Muscle layer of duodenum (tissue), 2 donors: ENCODE data around the gene INPP5D.
"Not testable (repeated sequence)": the region's sequence is repeated elsewhere in the genome, so short reads cannot be mapped to it uniquely, and the experiment has no call there.

ENCODE experiments used
- H3K27ac ChIP-seq: one replicate; pipeline ENCODE4 v1.7.0; 2013; ENCODE audit warnings: mild to moderate bottlenecking, low read length
- H3K27me3 ChIP-seq: one replicate; pipeline ENCODE4 v1.7.0; 2013; ENCODE audit warnings: low read depth, mild to moderate bottlenecking, control low read depth, low read length
- H3K36me3 ChIP-seq, 2 donors: one replicate each; pipeline ENCODE4 v1.7.0; 2013; ENCODE audit warnings: low read length in 2 of 2, control low read depth in 1 of 2, mild to moderate bottlenecking in 1 of 2; ENCODE audit not compliant: insufficient read depth in 2 of 2, control insufficient read depth in 1 of 2
- H3K4me1 ChIP-seq, 2 donors: one replicate each; pipeline ENCODE4 v1.7.0; 2013; ENCODE audit warnings: low read length in 2 of 2, mild to moderate bottlenecking in 2 of 2, control low read depth in 1 of 2, moderate library complexity in 1 of 2; ENCODE audit not compliant: insufficient read depth in 2 of 2, control insufficient read depth in 1 of 2
- H3K4me3 ChIP-seq, 2 donors: one replicate each; pipeline ENCODE4 v1.7.0; 2013; ENCODE audit warnings: low read length in 2 of 2, low read depth in 1 of 2, mild to moderate bottlenecking in 1 of 2
- H3K9me3 ChIP-seq, 2 donors: one replicate each; pipeline ENCODE4 v1.7.0; 2013; ENCODE audit warnings: low read length in 2 of 2, control low read depth in 1 of 2, mild to moderate bottlenecking in 1 of 2; ENCODE audit not compliant: control insufficient read depth in 1 of 2
- donor health status: healthy.

INPP5D gene

GRCh38 chr2:233047206-233047605, 12.9 kb upstream of the INPP5D start:
- no peaks in the 10 kb centered on the region for H3K36me3 ChIP-seq
- no peaks in the 10 kb centered on the region for H3K4me1 ChIP-seq
- H3K27me3 ChIP-seq = no peaks in the 10 kb centered on the region
- H3K27ac ChIP-seq = no peak overlapping the region
- H3K9me3 ChIP-seq = no peaks in the 10 kb centered on the region
- H3K4me3 ChIP-seq = no peak overlapping the region

- Histone ChIP-seq H3K27me3 (no peaks in the 10 kb centered on the region), H3K4me1 (no peaks in the 10 kb centered on the region), H3K9me3 (no peaks in the 10 kb centered on the region), H3K36me3 (no peaks in the 10 kb centered on the region), H3K27ac (no peak overlapping the region), H3K4me3 (no peak overlapping the region)
Measured at GRCh38 chr2:233047667-233048066, 12.5 kb upstream of the INPP5D start.

GRCh38 chr2:233048569-233049193, 11.5 kb upstream of the INPP5D start:
- no peaks in the 10 kb centered on the region for H3K36me3 ChIP-seq
- no peak overlapping the region for H3K4me3 ChIP-seq
- no peaks in the 10 kb centered on the region for H3K9me3 ChIP-seq
- no peak overlapping the region for H3K27ac ChIP-seq
- H3K4me1 ChIP-seq = no peaks in the 10 kb centered on the region
- H3K27me3 ChIP-seq = no peaks in the 10 kb centered on the region

GRCh38 chr2:233049194-233049761, 10.9 kb upstream of the INPP5D start:
- no peak overlapping the region for H3K27ac ChIP-seq
- H3K9me3 ChIP-seq = no peaks in the 10 kb centered on the region
- no peaks in the 10 kb centered on the region for H3K36me3 ChIP-seq
- no peak overlapping the region for H3K4me3 ChIP-seq
- no peaks in the 10 kb centered on the region for H3K27me3 ChIP-seq
- H3K4me1 ChIP-seq = peaks cover 0 to 6% of the 10 kb centered on the region in 2 donors

GRCh38 chr2:233051241-233052149, 8.6 kb upstream of the INPP5D start:
- Histone ChIP-seq H3K27me3 (no peaks in the 10 kb centered on the region), H3K4me1 (peaks cover 0 to 6% of the 10 kb centered on the region in 2 donors), H3K9me3 (no peaks in the 10 kb centered on the region), H3K27ac (no peak overlapping the region), H3K36me3 (no peaks in the 10 kb centered on the region), H3K4me3 (no peak overlapping the region)

GRCh38 chr2:233052517-233052916, 7.6 kb upstream of the INPP5D start:
- not testable (repeated sequence) for H3K4me3 ChIP-seq, H3K36me3 ChIP-seq, H3K27ac ChIP-seq, H3K27me3 ChIP-seq, H3K9me3 ChIP-seq, H3K4me1 ChIP-seq

GRCh38 chr2:233053928-233054784, 6.0 kb upstream of the INPP5D start:
- Histone ChIP-seq H3K27me3 (no peaks in the 10 kb centered on the region), H3K27ac (no peak overlapping the region)

GRCh38 chr2:233055362-233055761, 4.8 kb upstream of the INPP5D start:
- Histone ChIP-seq H3K36me3 (no peaks in the 10 kb centered on the region), H3K27ac (no peak overlapping the region), H3K4me1 (peaks cover 0 to 6% of the 10 kb centered on the region in 2 donors), H3K9me3 (no peaks in the 10 kb centered on the region), H3K27me3 (no peaks in the 10 kb centered on the region), H3K4me3 (no peak overlapping the region)

More at GRCh38 chr2:233053928-233054784, 6.0 kb upstream of the INPP5D start:
- H3K4me3 ChIP-seq = no peak overlapping the region
- H3K4me1 ChIP-seq = peaks cover 0 to 6% of the 10 kb centered on the region in 2 donors
- H3K9me3 ChIP-seq = no peaks in the 10 kb centered on the region
- no peaks in the 10 kb centered on the region for H3K36me3 ChIP-seq

GRCh38 chr2:233056961-233057605, 3.1 kb upstream of the INPP5D start:
- no peaks in the 10 kb centered on the region for H3K27me3 ChIP-seq
- no peaks in the 10 kb centered on the region for H3K36me3 ChIP-seq
- no peak overlapping the region for H3K27ac ChIP-seq
- H3K9me3 ChIP-seq = no peaks in the 10 kb centered on the region
- no peak overlapping the region for H3K4me3 ChIP-seq
- peaks cover 0 to 11% of the 10 kb centered on the region in 2 donors for H3K4me1 ChIP-seq

GRCh38 chr2:233058717-233059546, 1.2 kb upstream of the INPP5D start:
- H3K27me3 ChIP-seq = no peaks in the 10 kb centered on the region
- no peak overlapping the region for H3K4me3 ChIP-seq
- no peaks in the 10 kb centered on the region for H3K9me3 ChIP-seq
- H3K4me1 ChIP-seq = peaks cover 0 to 17% of the 10 kb centered on the region in 2 donors
- no peak overlapping the region for H3K27ac ChIP-seq
- no peaks in the 10 kb centered on the region for H3K36me3 ChIP-seq
